Smooth muscle cell (in vitro differentiated cells): ENCODE measurements around the gene CTRB2. TPM values are rescaled to one million over a fixed set of nuclear protein-coding genes. Genes with fewer than 3 reads are reported as not detected.

ENCODE experiments used
- DNase-seq: peaks from one replicate; lab custom pipeline; 2025; ENCODE audit not compliant: unreplicated experiment; lab: John Stamatoyannopoulos, UW
- H2AFZ ChIP-seq: fragments of 200-600 bp; sonication (generic); 2 replicates; pipeline ENCODE4 v1.6.0; 2016; ENCODE audit warnings: antibody characterized with exemption, low read depth, mild to moderate bottlenecking
- H3F3A ChIP-seq: fragments of 200-600 bp; sonication (generic); 2 replicates; pipeline ENCODE4 v1.6.0; 2017; ENCODE audit warnings: antibody characterized with exemption, low read depth
- H3K27ac ChIP-seq: fragments of 200-600 bp; sonication (generic); 2 replicates; pipeline ENCODE4 v1.5.1; 2016; ENCODE audit warnings: low read depth, mild to moderate bottlenecking
- H3K27me3 ChIP-seq: fragments of 200-600 bp; sonication (generic); 2 replicates; pipeline ENCODE4 v1.6.1; 2016; ENCODE audit warnings: low read depth, mild to moderate bottlenecking
- H3K36me3 ChIP-seq: fragments of 200-600 bp; sonication (generic); 2 replicates; pipeline ENCODE4 v1.5.1; 2016; ENCODE audit warnings: low read depth
- H3K4me1 ChIP-seq: fragments of 200-600 bp; sonication (generic); 2 replicates; pipeline ENCODE4 v1.5.1; 2016; ENCODE audit warnings: low read depth
- H3K4me2 ChIP-seq: fragments of 200-600 bp; sonication (generic); 2 replicates; pipeline ENCODE4 v1.6.0; 2016; ENCODE audit warnings: mild to moderate bottlenecking
- H3K4me3 ChIP-seq: fragments of 200-600 bp; sonication (generic); 2 replicates; pipeline ENCODE4 v1.5.1; 2016; ENCODE audit warnings: mild to moderate bottlenecking
- H3K79me2 ChIP-seq: fragments of 200-600 bp; sonication (generic); 2 replicates; pipeline ENCODE4 v1.6.0; 2016; ENCODE audit warnings: low read depth, mild to moderate bottlenecking
- H3K9ac ChIP-seq: fragments of 200-600 bp; sonication (generic); 2 replicates; pipeline ENCODE4 v1.6.0; 2016; ENCODE audit warnings: low read depth
- H3K9me3 ChIP-seq: fragments of 200-600 bp; sonication (generic); replicated peaks from 2 replicates; pipeline ENCODE4 v1.5.1; 2016; ENCODE audit warnings: low read depth
- H4K20me1 ChIP-seq: fragments of 200-600 bp; sonication (generic); 2 replicates; pipeline ENCODE4 v1.6.0; 2016; ENCODE audit warnings: low read depth
- WGBS: methylation state at CpG from one replicate; pipeline ENCODE4 v1.1.7; 2016; ENCODE audit warnings: low lambda C conversion rate; 5-methylcytosine and 5-hydroxymethylcytosine counted together
- polyA plus RNA-seq: library from polyadenylated mRNA; unstranded; fragments of >200 nt; fragmentation: Nextera tagmentation; extraction: Ambion mirVana; gene quantifications from 2 replicates; pipeline ENCODE4 v1.2.1, GENCODE V29; 2016
- total RNA-seq: library from RNA; depleted of rRNA; stranded (reverse); fragments of >200 nt; gene quantifications from 2 replicates; pipeline ENCODE4 v1.2.3, GENCODE V29; 2014
- TF ChIP-seq, protein P1 (sequence below): fragments of 200-600 bp; sonication (generic); IDR thresholded peaks from 2 replicates; pipeline ENCODE4 v1.5.1; 2017; ENCODE audit warnings: borderline replicate concordance, mild to moderate bottlenecking, antibody characterized with exemption; ENCODE audit not compliant: insufficient read depth, poor library complexity, severe bottlenecking

The CTRB2 gene
- total and polyA plus RNA-seq, 2 experiments from 2014 or later: 1.7 to 2.3 TPM

DNA sequence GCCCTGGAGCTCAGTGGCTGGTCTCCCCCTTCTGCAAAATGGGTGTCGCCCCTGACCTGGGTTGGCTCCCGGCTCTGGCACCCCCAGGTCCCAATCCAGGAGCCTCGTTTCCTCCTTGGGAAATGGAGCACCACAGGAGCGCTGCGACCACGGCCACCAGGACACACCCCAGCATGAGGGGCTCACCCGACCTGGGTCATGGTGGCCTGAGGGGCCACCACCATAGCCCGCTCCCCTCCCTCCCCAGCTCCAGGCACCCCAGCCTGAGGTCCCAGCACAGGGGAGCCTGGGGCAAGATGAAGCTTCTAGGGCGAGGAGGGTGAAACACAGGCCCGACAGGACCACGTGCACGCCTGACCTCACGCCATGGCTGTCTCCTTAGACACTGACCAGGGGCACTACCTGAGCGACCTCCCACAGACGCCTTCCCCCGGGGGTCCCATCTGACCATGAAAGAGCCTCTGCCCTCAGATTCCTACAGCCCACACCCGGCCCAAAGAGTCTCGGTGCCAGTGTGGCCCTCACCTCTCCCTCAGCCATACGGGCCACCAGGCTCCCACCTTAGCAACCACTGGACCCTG is 32.7 kb upstream of the CTRB2 start:
- H3K4me1 ChIP-seq: peaks cover 26% of the 10 kb centered on the region
- no peak overlapping the region for H3K4me2 ChIP-seq
- H3K27ac ChIP-seq: peak overlapping the region; percentile 93
- no peaks in the 10 kb centered on the region for H3K9me3 ChIP-seq
- H4K20me1 ChIP-seq: peaks cover 64% of the 10 kb centered on the region
- DNase-seq: no peak
- no peak overlapping the region for H3K4me3 ChIP-seq
- WGBS: 94% methylated on average over 19 of the region's 19 CpGs
- H3K9ac ChIP-seq: peak overlapping the region; percentile 64
- no peaks in the 10 kb centered on the region for H3K36me3 ChIP-seq
- TF ChIP-seq, protein P1, sequence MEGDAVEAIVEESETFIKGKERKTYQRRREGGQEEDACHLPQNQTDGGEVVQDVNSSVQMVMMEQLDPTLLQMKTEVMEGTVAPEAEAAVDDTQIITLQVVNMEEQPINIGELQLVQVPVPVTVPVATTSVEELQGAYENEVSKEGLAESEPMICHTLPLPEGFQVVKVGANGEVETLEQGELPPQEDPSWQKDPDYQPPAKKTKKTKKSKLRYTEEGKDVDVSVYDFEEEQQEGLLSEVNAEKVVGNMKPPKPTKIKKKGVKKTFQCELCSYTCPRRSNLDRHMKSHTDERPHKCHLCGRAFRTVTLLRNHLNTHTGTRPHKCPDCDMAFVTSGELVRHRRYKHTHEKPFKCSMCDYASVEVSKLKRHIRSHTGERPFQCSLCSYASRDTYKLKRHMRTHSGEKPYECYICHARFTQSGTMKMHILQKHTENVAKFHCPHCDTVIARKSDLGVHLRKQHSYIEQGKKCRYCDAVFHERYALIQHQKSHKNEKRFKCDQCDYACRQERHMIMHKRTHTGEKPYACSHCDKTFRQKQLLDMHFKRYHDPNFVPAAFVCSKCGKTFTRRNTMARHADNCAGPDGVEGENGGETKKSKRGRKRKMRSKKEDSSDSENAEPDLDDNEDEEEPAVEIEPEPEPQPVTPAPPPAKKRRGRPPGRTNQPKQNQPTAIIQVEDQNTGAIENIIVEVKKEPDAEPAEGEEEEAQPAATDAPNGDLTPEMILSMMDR: no peak
- H3K79me2 ChIP-seq: peaks cover 97% of the 10 kb centered on the region
- no peak overlapping the region for H2AFZ ChIP-seq
- peaks cover 4% of the 10 kb centered on the region for H3F3A ChIP-seq
- H3K27me3 ChIP-seq: no peaks in the 10 kb centered on the region

DNA sequence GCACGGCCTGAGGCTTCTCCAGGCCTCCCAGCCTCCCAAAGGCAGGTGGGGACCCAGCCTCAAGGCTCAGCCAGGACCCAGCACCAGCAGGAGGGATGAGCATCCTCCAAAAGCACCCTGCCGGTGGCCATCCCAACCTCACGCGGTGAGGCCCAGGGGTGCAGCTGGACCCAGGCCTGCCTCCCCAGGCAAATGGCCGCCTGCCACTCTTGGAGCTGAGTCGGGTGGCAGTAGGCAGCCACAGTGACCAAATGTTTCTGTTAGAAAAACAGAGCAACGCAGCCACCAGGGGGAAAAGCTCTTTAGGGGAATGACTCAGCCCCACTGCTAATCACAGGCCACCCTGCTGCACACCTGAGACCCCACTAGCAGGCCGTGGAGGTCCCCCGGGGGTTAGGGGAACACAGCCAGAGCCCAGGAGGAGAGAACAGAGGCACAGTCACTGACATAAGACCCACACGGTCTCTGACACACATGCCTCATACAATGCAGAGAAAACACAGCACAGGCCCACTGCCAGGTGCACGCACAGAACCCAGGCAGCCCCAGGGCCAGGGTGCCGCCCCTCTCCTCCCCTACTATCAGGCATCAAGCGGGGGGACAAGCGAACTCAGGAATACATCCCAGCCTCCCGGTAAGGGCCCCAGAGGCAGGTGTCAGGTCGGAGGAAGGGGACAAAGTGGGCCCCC is 32.0 kb upstream of the CTRB2 start:
- Histone ChIP-seq H3K9ac (peak overlapping the region; percentile 64), H3K4me2 (peak overlapping the region; percentile 71), H3K27ac (peak overlapping the region; percentile 93), H3F3A (peaks cover 4% of the 10 kb centered on the region), H3K36me3 (no peaks in the 10 kb centered on the region), H3K79me2 (peaks cover 95% of the 10 kb centered on the region), H3K4me1 (peaks cover 20% of the 10 kb centered on the region), H4K20me1 (peaks cover 71% of the 10 kb centered on the region), H2AFZ (no peak overlapping the region), H3K4me3 (no peak overlapping the region), H3K9me3 (no peaks in the 10 kb centered on the region), H3K27me3 (no peaks in the 10 kb centered on the region)
- TF ChIP-seq, protein P1: peak; percentile 23
- WGBS: 66% methylated on average over 15 of the region's 16 CpGs
- no peak for DNase-seq

DNA sequence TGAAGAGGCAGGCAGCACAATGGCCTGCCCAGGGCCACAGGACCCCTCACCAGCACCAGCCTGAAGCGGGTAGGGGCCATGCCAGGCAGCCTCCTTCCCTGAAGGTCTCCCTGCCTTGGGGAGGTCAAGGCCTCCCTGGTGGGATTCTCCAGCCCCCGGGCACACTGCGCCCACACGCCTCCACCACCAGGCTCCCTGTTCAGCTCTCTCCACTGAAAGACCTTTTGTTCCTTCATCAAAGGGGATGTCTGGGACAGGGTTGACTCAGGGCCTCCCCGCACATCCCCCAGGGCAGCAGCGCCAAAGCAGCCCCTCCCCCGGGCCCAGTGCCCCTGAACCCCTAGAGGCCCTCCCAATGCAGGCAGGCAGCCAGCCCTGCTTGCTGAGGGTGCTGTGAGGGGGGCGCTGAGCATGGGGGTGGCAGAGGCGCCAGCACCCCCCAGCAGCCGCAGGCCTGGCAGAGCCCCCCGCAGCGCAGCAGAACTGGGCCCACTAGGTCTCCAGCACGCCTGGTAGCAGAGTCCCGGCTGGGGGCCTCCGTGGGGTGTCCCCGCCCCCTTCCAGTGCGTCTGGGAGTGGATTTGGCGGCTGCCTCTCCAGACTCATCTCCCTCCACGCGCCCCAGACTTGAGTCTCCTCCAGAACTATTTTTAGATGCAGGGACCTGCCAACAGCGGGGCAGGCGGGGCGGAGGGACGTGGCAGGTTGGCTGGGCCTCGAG is 31.3 kb upstream of the CTRB2 start:
- peak; percentile 58 for DNase-seq
- 45% methylated on average over 25 of the region's 25 CpGs for WGBS
- TF ChIP-seq, protein P1: no peak
- Histone ChIP-seq H3K4me1 (peaks cover 17% of the 10 kb centered on the region), H4K20me1 (peaks cover 78% of the 10 kb centered on the region), H3K9ac (peak overlapping the region; percentile 64), H3K27me3 (no peaks in the 10 kb centered on the region), H2AFZ (no peak overlapping the region), H3K36me3 (peaks cover under 1% of the 10 kb centered on the region), H3F3A (peaks cover 4% of the 10 kb centered on the region), H3K79me2 (peaks cover 92% of the 10 kb centered on the region), H3K27ac (peak overlapping the region; percentile 93), H3K9me3 (no peaks in the 10 kb centered on the region), H3K4me2 (peak overlapping the region; percentile 71), H3K4me3 (no peak overlapping the region)
